ENCODE data around the gene IDUA.

- TF ChIP-seq CTCF (conservative IDR thresholded peaks at IDR 0.05; ENCODE audit: low read depth, low read length) (no peak), POLR2A (IDR thresholded peaks at IDR 0.05; ENCODE audit: low read depth, low read length) (no peak), FOS (IDR thresholded peaks at IDR 0.05; ENCODE audit: low read depth, low read length) (no peak), MXI1 (IDR thresholded peaks at IDR 0.05; ENCODE audit: borderline replicate concordance, low read depth, low read length) (no peak), MAZ (IDR thresholded peaks at IDR 0.05; ENCODE audit: borderline replicate concordance, low read depth, low read length) (no peak), BHLHE40 (IDR thresholded peaks at IDR 0.05; ENCODE audit: low read depth, low read length) (no peak), RAD21 (IDR thresholded peaks at IDR 0.05; ENCODE audit: low read length) (no peak), SMC3 (IDR thresholded peaks at IDR 0.05; ENCODE audit: low read depth, low read length) (no peak), RFX5 (IDR thresholded peaks at IDR 0.05; ENCODE audit: low read depth, low read length) (no peak), CHD1 (IDR thresholded peaks at IDR 0.05; ENCODE audit: low read depth, low read length) (no peak)
These were observed 49.3 kb downstream of the IDUA start for GRCh38 chr4:1036095-1036494.
